A673 (cell line): ENCODE measurements around the gene SPEG. TPM values are rescaled to one million over a fixed set of nuclear protein-coding genes. Genes with fewer than 3 reads are reported as not detected.

Experiments used
- BruUV-seq: library from RNA; stranded (reverse); fragments of 400-500 nt; replicated peaks from 2 replicates; lab custom pipeline; 2021; lab: Mats Ljungman, UMichigan
- CTCF ChIA-PET: fragments of 300-600 bp; sonication (Branson Sonifier 250); formaldehyde crosslinking; loops from one replicate; lab custom pipeline; 2022; ENCODE audit warnings: antibody characterized with exemption; lab: Charles Lee
- POLR2A ChIA-PET: fragments of 300-600 bp; sonication (Branson Sonifier 250); formaldehyde crosslinking; loops from one replicate; lab custom pipeline; 2022; ENCODE audit warnings: antibody characterized with exemption; ENCODE audit not compliant: low non-redundant PET; lab: Charles Lee
- DNase-seq: peaks from one replicate; pipeline ENCODE4 v3.0.0-alpha.2; 2015; ENCODE audit warnings: low spot score
- H3K27ac ChIP-seq: fragments of 200-600 bp; sonication (generic); 2 replicates; pipeline ENCODE4 v1.5.1; 2016; ENCODE audit warnings: mixed run types, low read depth, mild to moderate bottlenecking, mixed read lengths, antibody characterized with exemption, low read length; ENCODE audit not compliant: poor library complexity, severe bottlenecking
- H3K27me3 ChIP-seq: fragments of 200-600 bp; sonication (generic); replicated peaks from 2 replicates; pipeline ENCODE4 v1.6.1; 2017; ENCODE audit warnings: mixed run types, low read depth, mild to moderate bottlenecking, mixed read lengths, antibody characterized with exemption, low read length; ENCODE audit not compliant: insufficient read depth, poor library complexity
- H3K36me3 ChIP-seq: fragments of 200-600 bp; sonication (generic); 2 replicates; pipeline ENCODE4 v1.6.1; 2016; ENCODE audit warnings: mixed run types, mild to moderate bottlenecking, mixed read lengths, antibody characterized with exemption, low read length; ENCODE audit not compliant: insufficient read depth, poor library complexity, severe bottlenecking
- H3K4me1 ChIP-seq: fragments of 200-600 bp; sonication (generic); 2 replicates; pipeline ENCODE4 v1.6.1; 2017; ENCODE audit warnings: mixed run types, mild to moderate bottlenecking, mixed read lengths, antibody characterized with exemption, low read length; ENCODE audit not compliant: insufficient read depth, poor library complexity, severe bottlenecking
- H3K4me3 ChIP-seq: fragments of 200-600 bp; sonication (generic); 2 replicates; pipeline ENCODE4 v1.5.1; 2016; ENCODE audit warnings: low read depth, mixed run types, mild to moderate bottlenecking, mixed read lengths, low read length; ENCODE audit not compliant: poor library complexity, severe bottlenecking
- H3K9me3 ChIP-seq: fragments of 200-600 bp; sonication (generic); 2 replicates; pipeline ENCODE4 v1.6.1; 2016; ENCODE audit warnings: mixed run types, low read depth, mild to moderate bottlenecking, mixed read lengths, antibody characterized with exemption, low read length; ENCODE audit not compliant: poor library complexity, severe bottlenecking
- EZH2 ChIP-seq: fragments of 200-600 bp; sonication (generic); IDR thresholded peaks from 2 replicates; pipeline ENCODE4 v1.6.1; 2017; ENCODE audit warnings: borderline replicate concordance, low read depth, mild to moderate bottlenecking, mixed read lengths, antibody characterized with exemption, low read length; ENCODE audit not compliant: poor library complexity, severe bottlenecking
- intact Hi-C: fragments of 100-400 bp; cut with micrococcal nuclease; formaldehyde crosslinking; loops from one replicate; pipeline ENCODE4 v1.10.0; 2022; ENCODE audit not compliant: unreplicated experiment
- total RNA-seq: library from RNA; stranded (reverse); gene quantifications from 2 replicates; pipeline ENCODE4 v1.2.3, GENCODE V29; 2021
- TF ChIP-seq, protein P1 (sequence below): fragments of 300-800, 200-600 bp; sonication (generic); conservative IDR thresholded peaks from 2 replicates; pipeline ENCODE4 v1.5.1; 2017; ENCODE audit warnings: low read depth, mild to moderate bottlenecking, antibody characterized with exemption, low read length, moderate library complexity, mixed read lengths

SPEG gene
- total RNA-seq, 1 experiment from 2014 or later = 8.4 TPM

GRCh38 chr2:219488149-219488843 is 53.7 kb downstream of the SPEG start:
- no peaks in the 10 kb centered on the region for H3K36me3 ChIP-seq
- POLR2A ChIA-PET = no interaction called here
- peaks cover 15% of the 10 kb centered on the region for H3K27me3 ChIP-seq
- TF ChIP-seq, protein P1, sequence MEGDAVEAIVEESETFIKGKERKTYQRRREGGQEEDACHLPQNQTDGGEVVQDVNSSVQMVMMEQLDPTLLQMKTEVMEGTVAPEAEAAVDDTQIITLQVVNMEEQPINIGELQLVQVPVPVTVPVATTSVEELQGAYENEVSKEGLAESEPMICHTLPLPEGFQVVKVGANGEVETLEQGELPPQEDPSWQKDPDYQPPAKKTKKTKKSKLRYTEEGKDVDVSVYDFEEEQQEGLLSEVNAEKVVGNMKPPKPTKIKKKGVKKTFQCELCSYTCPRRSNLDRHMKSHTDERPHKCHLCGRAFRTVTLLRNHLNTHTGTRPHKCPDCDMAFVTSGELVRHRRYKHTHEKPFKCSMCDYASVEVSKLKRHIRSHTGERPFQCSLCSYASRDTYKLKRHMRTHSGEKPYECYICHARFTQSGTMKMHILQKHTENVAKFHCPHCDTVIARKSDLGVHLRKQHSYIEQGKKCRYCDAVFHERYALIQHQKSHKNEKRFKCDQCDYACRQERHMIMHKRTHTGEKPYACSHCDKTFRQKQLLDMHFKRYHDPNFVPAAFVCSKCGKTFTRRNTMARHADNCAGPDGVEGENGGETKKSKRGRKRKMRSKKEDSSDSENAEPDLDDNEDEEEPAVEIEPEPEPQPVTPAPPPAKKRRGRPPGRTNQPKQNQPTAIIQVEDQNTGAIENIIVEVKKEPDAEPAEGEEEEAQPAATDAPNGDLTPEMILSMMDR = no peak
- TF ChIP-seq EZH2 = no peak
- H3K4me3 ChIP-seq = no peak overlapping the region
- no peak for DNase-seq
- no peaks in the 10 kb centered on the region for H3K9me3 ChIP-seq
- no peak overlapping the region for H3K27ac ChIP-seq
- peaks cover 12% of the 10 kb centered on the region for H3K4me1 ChIP-seq
- no TSS peak for BruUV-seq
- intact Hi-C loops = no loop called here
- CTCF ChIA-PET = interaction anchor here (1.2 kb wide), 1 partner anchor 42 kb away, joined by 5 read pairs; no protein-coding TSS in a partner anchor

- ChIA-PET POLR2A (no interaction called here), CTCF (interaction anchor here (0.5 to 1.2 kb wide), 3 partner anchors 20 to 47 kb away, joined by 5 to 8 read pairs (median 6); no protein-coding TSS in a partner anchor)
- intact Hi-C loops = no loop called here
- H3K9me3 ChIP-seq = no peaks in the 10 kb centered on the region
- H3K4me3 ChIP-seq = no peak overlapping the region
- H3K4me1 ChIP-seq = peaks cover 10% of the 10 kb centered on the region
- peaks cover 15% of the 10 kb centered on the region for H3K27me3 ChIP-seq
- H3K36me3 ChIP-seq = no peaks in the 10 kb centered on the region
- TF ChIP-seq, protein P1 = no peak
- no peak for TF ChIP-seq EZH2
- DNase-seq = no peak
- BruUV-seq = no TSS peak
- H3K27ac ChIP-seq = no peak overlapping the region
Measured at GRCh38 chr2:219488844-219489194, 54.2 kb downstream of the SPEG start.

GRCh38 chr2:219489315-219489714 is 54.7 kb downstream of the SPEG start:
- POLR2A ChIA-PET = no interaction called here
- BruUV-seq = no TSS peak
- Histone ChIP-seq H3K27me3 (peaks cover 10% of the 10 kb centered on the region), H3K27ac (no peak overlapping the region), H3K36me3 (no peaks in the 10 kb centered on the region), H3K4me3 (no peak overlapping the region), H3K9me3 (no peaks in the 10 kb centered on the region), H3K4me1 (peaks cover 7% of the 10 kb centered on the region)
- CTCF ChIA-PET = interaction anchor here (0.5 to 1.2 kb wide), 3 partner anchors 20 to 48 kb away, joined by 5 to 8 read pairs (median 6); no protein-coding TSS in a partner anchor
- intact Hi-C loops = no loop called here
- no peak for DNase-seq
- TF ChIP-seq EZH2 = no peak
- TF ChIP-seq, protein P1 = no peak
